H9 (cell line): Measurements from ENCODE around the gene HDC. TPM values are rescaled to one million over a fixed set of nuclear protein-coding genes. Genes with fewer than 3 reads are reported as not detected.

Source experiments
- DNase-seq: peaks from one replicate; pipeline ENCODE4 v3.0.0-alpha.2; 2017
- H2AFZ ChIP-seq: one replicate; pipeline ENCODE4 v1.6.1; 2013; ENCODE audit warnings: mild to moderate bottlenecking, low read length, control low read depth, moderate library complexity
- H2AK5ac ChIP-seq: 2 replicates; pipeline ENCODE4 v1.6.1; 2013; ENCODE audit warnings: low read length, control low read depth, mixed read lengths; ENCODE audit not compliant: insufficient read length
- H2BK120ac ChIP-seq: one replicate; pipeline ENCODE4 v1.6.1; 2013; ENCODE audit warnings: low read depth, mild to moderate bottlenecking, low read length, control low read depth, inconsistent platforms; ENCODE audit not compliant: poor library complexity, severe bottlenecking
- H2BK12ac ChIP-seq: 2 replicates; pipeline ENCODE4 v1.6.1; 2013; ENCODE audit warnings: low read length, control low read depth, mixed read lengths, low read depth; ENCODE audit not compliant: insufficient read length
- H2BK15ac ChIP-seq: 2 replicates; pipeline ENCODE4 v1.6.1; 2013; ENCODE audit warnings: low read depth, low read length, control low read depth
- H2BK20ac ChIP-seq: one replicate; pipeline ENCODE4 v1.6.1; 2013; ENCODE audit warnings: low read depth, mild to moderate bottlenecking, low read length, control low read depth, inconsistent platforms; ENCODE audit not compliant: poor library complexity, severe bottlenecking
- H2BK5ac ChIP-seq: 2 replicates; pipeline ENCODE4 v1.6.1; 2013; ENCODE audit warnings: low read length, control low read depth, mixed read lengths; ENCODE audit not compliant: insufficient read length
- H3K14ac ChIP-seq: 2 replicates; pipeline ENCODE4 v1.6.1; 2013; ENCODE audit warnings: low read length, control low read depth; ENCODE audit not compliant: insufficient read depth
- H3K18ac ChIP-seq: 2 replicates; pipeline ENCODE4 v1.6.1; 2013; ENCODE audit warnings: low read depth, mild to moderate bottlenecking, mixed read lengths, low read length, control low read depth; ENCODE audit not compliant: insufficient read length
- H3K23ac ChIP-seq: 2 replicates; pipeline ENCODE4 v1.6.1; 2013; ENCODE audit warnings: low read length, control low read depth, mixed read lengths, low read depth; ENCODE audit not compliant: insufficient read length
- H3K23me2 ChIP-seq: 2 replicates; pipeline ENCODE4 v1.6.1; 2013; ENCODE audit warnings: low read depth, mild to moderate bottlenecking, mixed read lengths, low read length, control low read depth; ENCODE audit not compliant: insufficient read length, poor library complexity, severe bottlenecking
- H3K27ac ChIP-seq: 2 replicates; pipeline ENCODE4 v1.5.1; 2013; ENCODE audit warnings: low read length, control low read depth, mixed read lengths, low read depth; ENCODE audit not compliant: insufficient read length
- H3K27me3 ChIP-seq: 2 replicates; pipeline ENCODE4 v1.6.1; 2013; ENCODE audit warnings: low read length, control low read depth, inconsistent platforms; ENCODE audit not compliant: insufficient read depth
- H3K4ac ChIP-seq: 2 replicates; pipeline ENCODE4 v1.6.1; 2013; ENCODE audit warnings: low read depth, mild to moderate bottlenecking, control low read depth, inconsistent platforms, low read length, moderate library complexity
- H3K4me1 ChIP-seq: 2 replicates; pipeline ENCODE4 v1.6.1; 2013; ENCODE audit warnings: low read length, control low read depth, inconsistent platforms; ENCODE audit not compliant: insufficient read depth
- H3K4me2 ChIP-seq: 2 replicates; pipeline ENCODE4 v1.6.1; 2013; ENCODE audit warnings: low read length, control low read depth, mixed read lengths; ENCODE audit not compliant: insufficient read length, insufficient read depth
- H3K56ac ChIP-seq: 2 replicates; pipeline ENCODE4 v1.6.1; 2013; ENCODE audit warnings: low read depth, mild to moderate bottlenecking, mixed read lengths, low read length, control low read depth; ENCODE audit not compliant: insufficient read length
- H3K79me1 ChIP-seq: 2 replicates; pipeline ENCODE4 v1.6.1; 2013; ENCODE audit warnings: low read depth, mild to moderate bottlenecking, moderate library complexity, low read length, control low read depth, inconsistent platforms; ENCODE audit not compliant: insufficient read depth, poor library complexity, severe bottlenecking
- H3K79me2 ChIP-seq: 2 replicates; pipeline ENCODE4 v1.6.1; 2013; ENCODE audit warnings: low read length, control low read depth, inconsistent platforms; ENCODE audit not compliant: insufficient read depth
- H3K9ac ChIP-seq: 2 replicates; pipeline ENCODE4 v1.6.1; 2013; ENCODE audit warnings: low read length, control low read depth, mixed read lengths; ENCODE audit not compliant: insufficient read length; ENCODE audit errors: extremely low read depth
- H3K9me3 ChIP-seq: one replicate; pipeline ENCODE4 v1.6.1; 2013; ENCODE audit warnings: low read depth, low read length, inconsistent platforms; ENCODE audit not compliant: control insufficient read depth
- H3T11ph ChIP-seq: one replicate; pipeline ENCODE4 v1.6.1; 2013; ENCODE audit warnings: mild to moderate bottlenecking, low read length, control low read depth, inconsistent platforms
- H4K20me1 ChIP-seq: one replicate; pipeline ENCODE4 v1.6.1; 2013; ENCODE audit not compliant: control insufficient read depth, insufficient read length, insufficient read depth
- H4K5ac ChIP-seq: 2 replicates; pipeline ENCODE4 v1.6.1; 2013; ENCODE audit warnings: low read depth, mild to moderate bottlenecking, mixed read lengths, low read length, control low read depth; ENCODE audit not compliant: insufficient read length
- H4K8ac ChIP-seq: replicated peaks from 2 replicates; pipeline ENCODE4 v1.6.1; 2013; ENCODE audit warnings: low read length, control low read depth, mixed read lengths, low read depth; ENCODE audit not compliant: insufficient read length
- H4K91ac ChIP-seq: 2 replicates; pipeline ENCODE4 v1.6.1; 2013; ENCODE audit warnings: low read depth, mild to moderate bottlenecking, moderate library complexity, mixed read lengths, low read length, control low read depth; ENCODE audit not compliant: insufficient read length
- H3K27ac Mint-ChIP-seq, 3 experiments: 2 replicates in 2 of 3; 3 replicates in 1 of 3; pipeline ENCODE4 v1.8.0; 2020 to 2021; ENCODE audit warnings: mixed read lengths in 3 of 3, mild to moderate bottlenecking in 1 of 3, moderate library complexity in 1 of 3
- H3K27me3 Mint-ChIP-seq: 2 replicates; pipeline ENCODE4 v1.8.0; 2021; ENCODE audit warnings: low read depth, mild to moderate bottlenecking, moderate library complexity, mixed read lengths
- H3K36me3 Mint-ChIP-seq, 3 experiments: 2 replicates in 2 of 3; 3 replicates in 1 of 3; pipeline ENCODE4 v1.8.0; 2020 to 2021; ENCODE audit warnings: low read depth in 3 of 3, mixed read lengths in 3 of 3; ENCODE audit not compliant: insufficient read depth in 1 of 3
- H3K4me1 Mint-ChIP-seq, 2 experiments: 2 replicates each; pipeline ENCODE4 v1.8.0; 2020; ENCODE audit warnings: mixed read lengths in 2 of 2
- H3K4me3 Mint-ChIP-seq, 2 experiments: 2 replicates in 1 of 2; 3 replicates in 1 of 2; pipeline ENCODE4 v1.8.0; 2020 to 2021; ENCODE audit warnings: mild to moderate bottlenecking in 2 of 2, mixed read lengths in 2 of 2, moderate library complexity in 1 of 2
- H3K9me3 Mint-ChIP-seq, 2 experiments: 2 replicates in 1 of 2; 3 replicates in 1 of 2; pipeline ENCODE4 v1.8.0; 2020; ENCODE audit warnings: mild to moderate bottlenecking in 2 of 2, mixed read lengths in 2 of 2, moderate library complexity in 1 of 2
- CTCF ChIP-seq: fragments of 200-600 bp; sonication (generic); conservative IDR thresholded peaks from 3 replicates; pipeline ENCODE4 v1.8.0; 2021; ENCODE audit warnings: antibody characterized with exemption, mild to moderate bottlenecking
- WGBS: extraction: QIAGEN DNeasy Blood & Tissue Kit; methylation state at CpG from one replicate; pipeline ENCODE4 v1.1.7; 2013; ENCODE audit warnings: missing lambda C conversion rate, low lambda C conversion rate, mixed read lengths; ENCODE audit not compliant: insufficient read length; ENCODE audit errors: extremely low coverage; 5-methylcytosine and 5-hydroxymethylcytosine counted together
- total RNA-seq: library from RNA; stranded (reverse); gene quantifications from 2 replicates; pipeline ENCODE4 v1.2.1, GENCODE V29; 2021

Gene HDC
- total RNA-seq, 1 experiment from 2014 or later: not detected

DNA sequence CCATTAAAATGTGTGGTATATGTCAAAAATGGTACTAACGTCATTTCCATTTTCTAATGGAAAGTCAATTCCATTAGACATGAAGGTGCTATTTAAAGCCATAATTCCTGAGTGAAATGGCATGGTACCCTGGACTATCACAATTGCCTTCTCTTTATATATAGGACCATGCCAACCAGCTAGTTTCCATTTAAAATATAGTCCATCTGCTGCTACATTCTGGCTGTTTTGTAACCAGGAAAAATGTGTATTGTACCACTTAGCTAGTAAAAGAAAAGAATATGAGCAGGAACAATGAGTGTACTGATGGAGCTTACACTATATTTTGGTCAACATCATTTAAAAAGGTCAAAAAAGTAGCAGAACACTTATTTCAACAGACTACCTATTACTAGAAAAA is 30.4 kb upstream of the HDC start:
- H3K56ac ChIP-seq: no peak overlapping the region
- H3K4me3 Mint-ChIP-seq: no peak overlapping the region

More for the DNA sequence above, 30.4 kb upstream of the HDC start:
- Histone ChIP-seq H2AK5ac (no peak overlapping the region), H2BK15ac (no peak overlapping the region), H2BK20ac (no peak overlapping the region), H3K27ac (no peak overlapping the region), H2BK12ac (no peak overlapping the region), H4K5ac (no peak overlapping the region), H3K23me2 (no peaks in the 10 kb centered on the region), H3K79me1 (no peaks in the 10 kb centered on the region), H3K9ac (no peak overlapping the region), H3K79me2 (no peaks in the 10 kb centered on the region), H2BK120ac (no peak overlapping the region), H3K18ac (no peak overlapping the region), H2BK5ac (no peak overlapping the region), H4K8ac (no peak overlapping the region), H2AFZ (no peak overlapping the region), H3K14ac (no peak overlapping the region), H3K4ac (no peak overlapping the region), H3K4me2 (no peak overlapping the region), H4K20me1 (no peaks in the 10 kb centered on the region), H3K4me1 (no peaks in the 10 kb centered on the region), H3K23ac (no peak overlapping the region), H3K27me3 (no peaks in the 10 kb centered on the region), H4K91ac (no peak overlapping the region), H3K9me3 (no peaks in the 10 kb centered on the region), H3T11ph (no peak overlapping the region)
- no peaks in the 10 kb centered on the region for H3K9me3 Mint-ChIP-seq
- H3K27ac Mint-ChIP-seq: no peak overlapping the region
- TF ChIP-seq CTCF: no peak
- no peaks in the 10 kb centered on the region for H3K4me1 Mint-ChIP-seq
- no CpG with 5 or more reads among the region's 1 CpG for WGBS
- no peak for DNase-seq
- H3K36me3 Mint-ChIP-seq: peaks cover 5 to 27% (median 23%) of the 10 kb centered on the region in 3 experiments; a peak in 6 of 7 replicates
- H3K27me3 Mint-ChIP-seq: no peaks in the 10 kb centered on the region
